A673 (cell line): ENCODE data around the gene CDK19.

Experiments
- EZH2 ChIP-seq: fragments of 200-600 bp; sonication (generic); IDR thresholded peaks from 2 replicates; pipeline ENCODE4 v1.6.1; 2017; ENCODE audit warnings: borderline replicate concordance, low read depth, mild to moderate bottlenecking, mixed read lengths, antibody characterized with exemption, low read length; ENCODE audit not compliant: poor library complexity, severe bottlenecking
- TF ChIP-seq, protein P1 (sequence below): fragments of 300-800, 200-600 bp; sonication (generic); conservative IDR thresholded peaks from 2 replicates; pipeline ENCODE4 v1.5.1; 2017; ENCODE audit warnings: low read depth, mild to moderate bottlenecking, antibody characterized with exemption, low read length, moderate library complexity, mixed read lengths

- TF ChIP-seq EZH2 = no peak
- TF ChIP-seq, protein P1, sequence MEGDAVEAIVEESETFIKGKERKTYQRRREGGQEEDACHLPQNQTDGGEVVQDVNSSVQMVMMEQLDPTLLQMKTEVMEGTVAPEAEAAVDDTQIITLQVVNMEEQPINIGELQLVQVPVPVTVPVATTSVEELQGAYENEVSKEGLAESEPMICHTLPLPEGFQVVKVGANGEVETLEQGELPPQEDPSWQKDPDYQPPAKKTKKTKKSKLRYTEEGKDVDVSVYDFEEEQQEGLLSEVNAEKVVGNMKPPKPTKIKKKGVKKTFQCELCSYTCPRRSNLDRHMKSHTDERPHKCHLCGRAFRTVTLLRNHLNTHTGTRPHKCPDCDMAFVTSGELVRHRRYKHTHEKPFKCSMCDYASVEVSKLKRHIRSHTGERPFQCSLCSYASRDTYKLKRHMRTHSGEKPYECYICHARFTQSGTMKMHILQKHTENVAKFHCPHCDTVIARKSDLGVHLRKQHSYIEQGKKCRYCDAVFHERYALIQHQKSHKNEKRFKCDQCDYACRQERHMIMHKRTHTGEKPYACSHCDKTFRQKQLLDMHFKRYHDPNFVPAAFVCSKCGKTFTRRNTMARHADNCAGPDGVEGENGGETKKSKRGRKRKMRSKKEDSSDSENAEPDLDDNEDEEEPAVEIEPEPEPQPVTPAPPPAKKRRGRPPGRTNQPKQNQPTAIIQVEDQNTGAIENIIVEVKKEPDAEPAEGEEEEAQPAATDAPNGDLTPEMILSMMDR = no peak
Measured at GRCh38 chr6:110777636-110778035, 37.6 kb downstream of the CDK19 start.
